H9 (cell line): Measurements from ENCODE around the gene PTOV1. TPM values are rescaled to one million over a fixed set of nuclear protein-coding genes. Genes with fewer than 3 reads are reported as not detected.

Experiments
- DNase-seq: peaks from one replicate; pipeline ENCODE4 v3.0.0-alpha.2; 2017
- H2AFZ ChIP-seq: one replicate; pipeline ENCODE4 v1.6.1; 2013; ENCODE audit warnings: mild to moderate bottlenecking, low read length, control low read depth, moderate library complexity
- H2AK5ac ChIP-seq: 2 replicates; pipeline ENCODE4 v1.6.1; 2013; ENCODE audit warnings: low read length, control low read depth, mixed read lengths; ENCODE audit not compliant: insufficient read length
- H2BK120ac ChIP-seq: one replicate; pipeline ENCODE4 v1.6.1; 2013; ENCODE audit warnings: low read depth, mild to moderate bottlenecking, low read length, control low read depth, inconsistent platforms; ENCODE audit not compliant: poor library complexity, severe bottlenecking
- H2BK12ac ChIP-seq: 2 replicates; pipeline ENCODE4 v1.6.1; 2013; ENCODE audit warnings: low read length, control low read depth, mixed read lengths, low read depth; ENCODE audit not compliant: insufficient read length
- H2BK15ac ChIP-seq: 2 replicates; pipeline ENCODE4 v1.6.1; 2013; ENCODE audit warnings: low read depth, low read length, control low read depth
- H2BK20ac ChIP-seq: one replicate; pipeline ENCODE4 v1.6.1; 2013; ENCODE audit warnings: low read depth, mild to moderate bottlenecking, low read length, control low read depth, inconsistent platforms; ENCODE audit not compliant: poor library complexity, severe bottlenecking
- H2BK5ac ChIP-seq: 2 replicates; pipeline ENCODE4 v1.6.1; 2013; ENCODE audit warnings: low read length, control low read depth, mixed read lengths; ENCODE audit not compliant: insufficient read length
- H3K14ac ChIP-seq: 2 replicates; pipeline ENCODE4 v1.6.1; 2013; ENCODE audit warnings: low read length, control low read depth; ENCODE audit not compliant: insufficient read depth
- H3K18ac ChIP-seq: 2 replicates; pipeline ENCODE4 v1.6.1; 2013; ENCODE audit warnings: low read depth, mild to moderate bottlenecking, mixed read lengths, low read length, control low read depth; ENCODE audit not compliant: insufficient read length
- H3K23ac ChIP-seq: 2 replicates; pipeline ENCODE4 v1.6.1; 2013; ENCODE audit warnings: low read length, control low read depth, mixed read lengths, low read depth; ENCODE audit not compliant: insufficient read length
- H3K23me2 ChIP-seq: 2 replicates; pipeline ENCODE4 v1.6.1; 2013; ENCODE audit warnings: low read depth, mild to moderate bottlenecking, mixed read lengths, low read length, control low read depth; ENCODE audit not compliant: insufficient read length, poor library complexity, severe bottlenecking
- H3K27ac ChIP-seq: 2 replicates; pipeline ENCODE4 v1.5.1; 2013; ENCODE audit warnings: low read length, control low read depth, mixed read lengths, low read depth; ENCODE audit not compliant: insufficient read length
- H3K27me3 ChIP-seq: 2 replicates; pipeline ENCODE4 v1.6.1; 2013; ENCODE audit warnings: low read length, control low read depth, inconsistent platforms; ENCODE audit not compliant: insufficient read depth
- H3K4ac ChIP-seq: 2 replicates; pipeline ENCODE4 v1.6.1; 2013; ENCODE audit warnings: low read depth, mild to moderate bottlenecking, control low read depth, inconsistent platforms, low read length, moderate library complexity
- H3K4me1 ChIP-seq: 2 replicates; pipeline ENCODE4 v1.6.1; 2013; ENCODE audit warnings: low read length, control low read depth, inconsistent platforms; ENCODE audit not compliant: insufficient read depth
- H3K4me2 ChIP-seq: 2 replicates; pipeline ENCODE4 v1.6.1; 2013; ENCODE audit warnings: low read length, control low read depth, mixed read lengths; ENCODE audit not compliant: insufficient read length, insufficient read depth
- H3K56ac ChIP-seq: 2 replicates; pipeline ENCODE4 v1.6.1; 2013; ENCODE audit warnings: low read depth, mild to moderate bottlenecking, mixed read lengths, low read length, control low read depth; ENCODE audit not compliant: insufficient read length
- H3K79me1 ChIP-seq: 2 replicates; pipeline ENCODE4 v1.6.1; 2013; ENCODE audit warnings: low read depth, mild to moderate bottlenecking, moderate library complexity, low read length, control low read depth, inconsistent platforms; ENCODE audit not compliant: insufficient read depth, poor library complexity, severe bottlenecking
- H3K79me2 ChIP-seq: 2 replicates; pipeline ENCODE4 v1.6.1; 2013; ENCODE audit warnings: low read length, control low read depth, inconsistent platforms; ENCODE audit not compliant: insufficient read depth
- H3K9ac ChIP-seq: 2 replicates; pipeline ENCODE4 v1.6.1; 2013; ENCODE audit warnings: low read length, control low read depth, mixed read lengths; ENCODE audit not compliant: insufficient read length; ENCODE audit errors: extremely low read depth
- H3K9me3 ChIP-seq: one replicate; pipeline ENCODE4 v1.6.1; 2013; ENCODE audit warnings: low read depth, low read length, inconsistent platforms; ENCODE audit not compliant: control insufficient read depth
- H3T11ph ChIP-seq: one replicate; pipeline ENCODE4 v1.6.1; 2013; ENCODE audit warnings: mild to moderate bottlenecking, low read length, control low read depth, inconsistent platforms
- H4K20me1 ChIP-seq: one replicate; pipeline ENCODE4 v1.6.1; 2013; ENCODE audit not compliant: control insufficient read depth, insufficient read length, insufficient read depth
- H4K5ac ChIP-seq: 2 replicates; pipeline ENCODE4 v1.6.1; 2013; ENCODE audit warnings: low read depth, mild to moderate bottlenecking, mixed read lengths, low read length, control low read depth; ENCODE audit not compliant: insufficient read length
- H4K8ac ChIP-seq: replicated peaks from 2 replicates; pipeline ENCODE4 v1.6.1; 2013; ENCODE audit warnings: low read length, control low read depth, mixed read lengths, low read depth; ENCODE audit not compliant: insufficient read length
- H4K91ac ChIP-seq: 2 replicates; pipeline ENCODE4 v1.6.1; 2013; ENCODE audit warnings: low read depth, mild to moderate bottlenecking, moderate library complexity, mixed read lengths, low read length, control low read depth; ENCODE audit not compliant: insufficient read length
- H3K27ac Mint-ChIP-seq, 3 experiments: 2 replicates in 2 of 3; 3 replicates in 1 of 3; pipeline ENCODE4 v1.8.0; 2020 to 2021; ENCODE audit warnings: mixed read lengths in 3 of 3, mild to moderate bottlenecking in 1 of 3, moderate library complexity in 1 of 3
- H3K27me3 Mint-ChIP-seq: 2 replicates; pipeline ENCODE4 v1.8.0; 2021; ENCODE audit warnings: low read depth, mild to moderate bottlenecking, moderate library complexity, mixed read lengths
- H3K36me3 Mint-ChIP-seq, 3 experiments: 2 replicates in 2 of 3; 3 replicates in 1 of 3; pipeline ENCODE4 v1.8.0; 2020 to 2021; ENCODE audit warnings: low read depth in 3 of 3, mixed read lengths in 3 of 3; ENCODE audit not compliant: insufficient read depth in 1 of 3
- H3K4me1 Mint-ChIP-seq, 2 experiments: 2 replicates each; pipeline ENCODE4 v1.8.0; 2020; ENCODE audit warnings: mixed read lengths in 2 of 2
- H3K4me3 Mint-ChIP-seq, 2 experiments: 2 replicates in 1 of 2; 3 replicates in 1 of 2; pipeline ENCODE4 v1.8.0; 2020 to 2021; ENCODE audit warnings: mild to moderate bottlenecking in 2 of 2, mixed read lengths in 2 of 2, moderate library complexity in 1 of 2
- H3K9me3 Mint-ChIP-seq, 2 experiments: 2 replicates in 1 of 2; 3 replicates in 1 of 2; pipeline ENCODE4 v1.8.0; 2020; ENCODE audit warnings: mild to moderate bottlenecking in 2 of 2, mixed read lengths in 2 of 2, moderate library complexity in 1 of 2
- CTCF ChIP-seq: fragments of 200-600 bp; sonication (generic); conservative IDR thresholded peaks from 3 replicates; pipeline ENCODE4 v1.8.0; 2021; ENCODE audit warnings: antibody characterized with exemption, mild to moderate bottlenecking
- WGBS: extraction: QIAGEN DNeasy Blood & Tissue Kit; methylation state at CpG from one replicate; pipeline ENCODE4 v1.1.7; 2013; ENCODE audit warnings: missing lambda C conversion rate, low lambda C conversion rate, mixed read lengths; ENCODE audit not compliant: insufficient read length; ENCODE audit errors: extremely low coverage; 5-methylcytosine and 5-hydroxymethylcytosine counted together
- total RNA-seq: library from RNA; stranded (reverse); gene quantifications from 2 replicates; pipeline ENCODE4 v1.2.1, GENCODE V29; 2021

Gene PTOV1
- total RNA-seq, 1 experiment from 2014 or later, result 309 TPM

DNA sequence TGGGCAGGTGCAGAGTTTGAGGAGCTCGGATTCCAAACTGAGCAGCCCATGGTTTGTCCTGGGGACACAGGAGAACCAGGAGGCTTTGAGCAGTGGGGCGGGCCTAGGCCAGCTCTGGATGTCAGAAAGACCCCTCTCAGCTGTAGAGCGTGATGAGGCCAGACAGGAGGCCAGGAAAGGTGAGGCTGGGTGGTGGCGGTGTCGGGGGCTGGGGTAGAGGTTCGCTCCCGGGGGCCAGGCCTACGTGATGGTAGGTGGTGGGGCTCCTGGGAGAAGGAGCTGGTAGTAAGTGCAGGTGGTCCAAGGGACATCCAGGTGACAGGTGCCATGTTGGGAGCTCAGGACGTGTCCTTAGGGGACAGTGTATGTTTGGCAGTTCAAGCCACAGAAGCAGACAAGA, 13.5 kb upstream of the PTOV1 start:
- Histone ChIP-seq H4K91ac (no peak overlapping the region), H2BK120ac (no peak overlapping the region), H2AK5ac (no peak overlapping the region), H3K23ac (no peak overlapping the region), H3K23me2 (no peaks in the 10 kb centered on the region), H3K27ac (no peak overlapping the region), H3K4me1 (no peaks in the 10 kb centered on the region), H4K5ac (no peak overlapping the region), H3K14ac (no peak overlapping the region), H2AFZ (no peak overlapping the region), H2BK12ac (no peak overlapping the region), H3K79me2 (no peaks in the 10 kb centered on the region), H3K4ac (no peak overlapping the region), H3K4me2 (no peak overlapping the region), H4K20me1 (no peaks in the 10 kb centered on the region), H2BK15ac (no peak overlapping the region), H3T11ph (no peak overlapping the region), H3K9me3 (no peaks in the 10 kb centered on the region), H3K9ac (no peak overlapping the region), H4K8ac (no peak overlapping the region), H2BK5ac (no peak overlapping the region), H2BK20ac (no peak overlapping the region), H3K56ac (no peak overlapping the region), H3K27me3 (no peaks in the 10 kb centered on the region), H3K18ac (no peak overlapping the region), H3K79me1 (no peaks in the 10 kb centered on the region)
- Mint-ChIP-seq H3K4me1 (peaks cover 0 to 5% of the 10 kb centered on the region in 2 experiments; a peak in 2 of 4 replicates), H3K4me3 (no peak overlapping the region), H3K36me3 (peaks cover 21 to 70% (median 61%) of the 10 kb centered on the region in 3 experiments), H3K9me3 (no peaks in the 10 kb centered on the region), H3K27me3 (peaks cover 1% of the 10 kb centered on the region; the same call in 1 of the 2 replicates), H3K27ac (peak overlapping the region in 2 of 3 experiments; percentile 53 to 57; a peak in 2 of 7 replicates)
- no peak for TF ChIP-seq CTCF
- no CpG with 5 or more reads among the region's 9 CpGs for WGBS
- DNase-seq, result no peak
